VCaP (cell line): ENCODE results near the gene SIRPB2.

Experiments
- H3K27ac ChIP-seq: fragments of 450-650 bp; 2 replicates; pipeline ENCODE4 v1.5.1; 2017
- CTCF ChIP-seq: fragments of 450-650 bp; conservative IDR thresholded peaks from 2 replicates; pipeline ENCODE4 v1.5.1; 2017; ENCODE audit warnings: mild to moderate bottlenecking, moderate library complexity

The SIRPB2 gene

GRCh38 chr20:1491281-1491840 is at the start of gene SIRPB2:
TSS of gene SIRPB2 (minus strand) at chr20:1491420. CDS start at chr20:1491359, 61 bp downstream.
- TF ChIP-seq CTCF: no peak
- H3K27ac ChIP-seq: no peak within 1 kb of the TSS

GRCh38 chr20:1539816-1540419 is 48.7 kb upstream of the SIRPB2 start:
- no peak for TF ChIP-seq CTCF
- no peak overlapping the region for H3K27ac ChIP-seq

- TF ChIP-seq CTCF: no peak
- no peak overlapping the region for H3K27ac ChIP-seq
These were observed 47.4 kb upstream of the SIRPB2 start for GRCh38 chr20:1538655-1539054.

GRCh38 chr20:1537731-1538058 is 46.5 kb upstream of the SIRPB2 start:
- H3K27ac ChIP-seq: no peak overlapping the region
- no peak for TF ChIP-seq CTCF

- no peak for TF ChIP-seq CTCF
- no peak overlapping the region for H3K27ac ChIP-seq
These were observed 45.9 kb upstream of the SIRPB2 start for GRCh38 chr20:1536893-1537730.

GRCh38 chr20:1535420-1536175 is 44.4 kb upstream of the SIRPB2 start:
- TF ChIP-seq CTCF: no peak
- H3K27ac ChIP-seq: no peak overlapping the region

GRCh38 chr20:1534526-1534925 is 43.3 kb upstream of the SIRPB2 start:
- H3K27ac ChIP-seq: no peak overlapping the region

More at GRCh38 chr20:1534526-1534925, 43.3 kb upstream of the SIRPB2 start:
- TF ChIP-seq CTCF: no peak
